GM19099 (cell line): ENCODE results near the gene SND1.

Experiments used
- POLR2A ChIP-seq: IDR thresholded peaks from 3 replicates; pipeline ENCODE4 v1.6.1; 2011; ENCODE audit warnings: low read depth; ENCODE audit not compliant: insufficient read length; ENCODE audit errors: extremely low read depth

The SND1 gene

GRCh38 chr7:128091106-128091505 lies 439.1 kb downstream of the SND1 start:
- no peak for TF ChIP-seq POLR2A

- no peak for TF ChIP-seq POLR2A
Observed at GRCh38 chr7:128092221-128092620, 440.2 kb downstream of the SND1 start.

GRCh38 chr7:128093614-128094570 lies 441.9 kb downstream of the SND1 start:
- no peak for TF ChIP-seq POLR2A

GRCh38 chr7:128094686-128095085 lies 442.7 kb downstream of the SND1 start:
- TF ChIP-seq POLR2A: no peak

- TF ChIP-seq POLR2A: no peak
Observed at GRCh38 chr7:128097211-128097731, 445.3 kb downstream of the SND1 start.

- no peak for TF ChIP-seq POLR2A
Observed at GRCh38 chr7:128098629-128099028, 446.6 kb downstream of the SND1 start.

- peak; percentile 12 for TF ChIP-seq POLR2A
Observed at GRCh38 chr7:128099204-128099671, 447.2 kb downstream of the SND1 start.

GRCh38 chr7:128100225-128100948 lies 448.4 kb downstream of the SND1 start:
- no peak for TF ChIP-seq POLR2A

GRCh38 chr7:128100949-128101713 lies 449.1 kb downstream of the SND1 start:
- TF ChIP-seq POLR2A: no peak

- TF ChIP-seq POLR2A: no peak
Observed at GRCh38 chr7:128102490-128103291, 450.7 kb downstream of the SND1 start.

- TF ChIP-seq POLR2A: no peak
Observed at GRCh38 chr7:128103498-128104107, 451.6 kb downstream of the SND1 start.

- no peak for TF ChIP-seq POLR2A
Observed at GRCh38 chr7:128104108-128104742, 452.2 kb downstream of the SND1 start.

GRCh38 chr7:128105228-128106022 lies 453.4 kb downstream of the SND1 start:
- no peak for TF ChIP-seq POLR2A

- TF ChIP-seq POLR2A: no peak
Observed at GRCh38 chr7:128106821-128107220, 454.8 kb downstream of the SND1 start.
